NCI-H2227 treated with DMSO at 0.1 percent for 48 hours (cell line): ENCODE data around the gene OR8B12.
"Not testable (repeated sequence)": the region's sequence is repeated elsewhere in the genome, so short reads cannot be mapped to it uniquely, and the experiment has no call there.

ENCODE experiments used
- DNase-seq: peaks from one replicate; lab custom pipeline; 2025; lab: John Stamatoyannopoulos, UW

The OR8B12 gene

GRCh38 chr11:124519850-124520549 lies 23.5 kb downstream of the OR8B12 start:
- no peak for DNase-seq

GRCh38 chr11:124518989-124519451 lies 24.4 kb downstream of the OR8B12 start:
- no peak for DNase-seq

GRCh38 chr11:124517314-124517713 lies 26.1 kb downstream of the OR8B12 start:
- no peak for DNase-seq

- DNase-seq: not testable (repeated sequence)
These were observed 28.8 kb downstream of the OR8B12 start for GRCh38 chr11:124514675-124515074.

- DNase-seq: no peak
These were observed 29.3 kb downstream of the OR8B12 start for GRCh38 chr11:124514131-124514530.

GRCh38 chr11:124511745-124512144 lies 31.7 kb downstream of the OR8B12 start:
- DNase-seq: no peak

- no peak for DNase-seq
These were observed 33.2 kb downstream of the OR8B12 start for GRCh38 chr11:124510279-124510678.

GRCh38 chr11:124499711-124500110 lies 43.7 kb downstream of the OR8B12 start:
- no peak for DNase-seq

- DNase-seq: no peak
These were observed 50.3 kb downstream of the OR8B12 start for GRCh38 chr11:124493016-124493655.
